Transverse colon (tissue), 4 donors: ENCODE measurements around the gene R3HDM4. TPM values are rescaled to one million over a fixed set of nuclear protein-coding genes. Genes with fewer than 3 reads are reported as not detected.

Experiments
- DNase-seq: peaks from one replicate; pipeline ENCODE4 v3.0.0-alpha.2; 2019
- H3K27ac ChIP-seq, 4 donors: fragments of 200-600 bp; sonication (generic); 2 replicates each; pipeline ENCODE4 v1.5.1; 2016 to 2018; ENCODE audit warnings: inconsistent platforms in 4 of 4
- H3K27me3 ChIP-seq: fragments of 200-600 bp; sonication (generic); 2 replicates; pipeline ENCODE4 v1.5.1; 2017; ENCODE audit warnings: inconsistent platforms
- H3K36me3 ChIP-seq, 4 donors: fragments of 200-600 bp; sonication (generic); 2 replicates each; pipeline ENCODE4 v1.5.1; 2017 to 2019; ENCODE audit warnings: inconsistent platforms in 4 of 4
- H3K4me1 ChIP-seq, 4 donors: fragments of 200-600 bp; sonication (generic); 2 replicates each; pipeline ENCODE4 v1.5.1; 2017 to 2020; ENCODE audit warnings: inconsistent platforms in 4 of 4
- H3K4me3 ChIP-seq, 4 donors: fragments of 200-600 bp; sonication (generic); 1 replicate in 1 of 4; 2 replicates in 3 of 4; pipeline versions ENCODE4 v1.5.1 to v1.6.1; 2017 to 2019; ENCODE audit warnings: inconsistent platforms in 4 of 4
- H3K9me3 ChIP-seq, 2 donors: fragments of 200-600 bp; sonication (generic); 2 replicates each; pipeline ENCODE4 v1.5.1; 2017 to 2019; ENCODE audit warnings: inconsistent platforms in 2 of 2
- CTCF ChIP-seq, 5 experiments: fragments of 200-600 bp in 3 of 5; fragments of 450-650 bp in 2 of 5; sonication (generic) in 3 of 5; IDR thresholded peaks; 1 replicate in 2 of 5; 2 replicates in 3 of 5; pipeline ENCODE4 v1.5.1; 2016 to 2017; ENCODE audit warnings: antibody characterized with exemption in 5 of 5, inconsistent platforms in 3 of 5, mild to moderate bottlenecking in 2 of 5, moderate library complexity in 1 of 5
- EP300 ChIP-seq: sonication (generic); formaldehyde crosslinking; IDR thresholded peaks from one replicate; pipeline ENCODE4 v1.6.1; 2017; ENCODE audit warnings: antibody characterized with exemption, low read depth
- POLR2A ChIP-seq: fragments of 450-650 bp; IDR thresholded peaks from one replicate; pipeline ENCODE4 v1.6.1; 2016; ENCODE audit warnings: antibody characterized with exemption, mild to moderate bottlenecking, moderate library complexity
- POLR2AphosphoS5 ChIP-seq, 3 donors: sonication (generic); formaldehyde crosslinking; IDR thresholded peaks; one replicate each; pipeline ENCODE4 v1.6.1; 2016; ENCODE audit warnings: antibody characterized with exemption in 3 of 3
- WGBS, 2 donors: methylation state at CpG; one replicate each; pipeline ENCODE4 v1.1.5; 2018; ENCODE audit warnings: low coverage in 1 of 2; 5-methylcytosine and 5-hydroxymethylcytosine counted together
- in situ Hi-C, 4 donors: fragments of 200-750 bp; cut with MboI; loops; one replicate each; pipeline versions ENCODE4 v1.15.0 to v1.15.1; 2017; ENCODE audit warnings: low sequenced_read_pairs in 3 of 4, low pct_ligation_motif_present in 1 of 4, low pct_unique_long_range_greater_than_20kb in 1 of 4
- intact Hi-C: fragments of 100-400 bp; cut with DNase I; formaldehyde crosslinking; loops from one replicate; pipeline ENCODE4 v1.15.1; 2023; ENCODE audit warnings: low total_unique reads
- total RNA-seq, 4 donors: library from RNA; depleted of rRNA; stranded (reverse); fragments of >200 nt; gene quantifications; one replicate each; pipeline ENCODE4 v1.1.0, GENCODE V29; 2016

Gene R3HDM4
- total RNA-seq, 4 donors from 2014 or later = 43.8 to 49.4 (median 46.7) TPM

DNA sequence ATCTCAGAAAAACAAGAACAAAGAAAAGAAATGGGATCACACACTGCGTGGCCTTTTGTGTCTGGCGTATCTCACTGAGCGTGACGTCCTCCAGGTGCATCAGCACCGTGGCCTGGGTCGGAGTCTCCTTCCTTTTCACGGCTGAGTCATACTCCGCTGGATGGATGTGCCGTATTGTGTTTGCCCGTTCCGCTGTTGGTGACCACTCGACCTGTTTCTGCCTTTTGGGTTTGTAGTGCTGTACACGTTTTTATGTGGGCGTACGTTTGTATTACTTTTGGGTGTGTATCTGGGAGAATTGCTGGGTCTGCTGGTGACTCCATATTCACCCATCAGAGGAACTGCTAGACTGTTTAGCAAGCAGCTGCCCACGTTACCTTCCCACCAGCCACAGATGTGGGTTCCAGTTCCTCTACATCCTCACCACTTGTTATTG lies 24.3 kb upstream of the R3HDM4 start:
- Histone ChIP-seq H3K27ac (no peak overlapping the region), H3K36me3 (no peaks in the 10 kb centered on the region), H3K27me3 (no peaks in the 10 kb centered on the region), H3K4me1 (peaks cover 36 to 58% (median 44%) of the 10 kb centered on the region in 4 donors), H3K4me3 (no peak overlapping the region), H3K9me3 (no peaks in the 10 kb centered on the region)
- DNase-seq = no peak
- TF ChIP-seq POLR2A = no peak
- no peak for TF ChIP-seq CTCF (IDR thresholded peaks at IDR 0.05)
- TF ChIP-seq POLR2AphosphoS5 (IDR thresholded peaks at IDR 0.05) = no peak
- no peak for TF ChIP-seq EP300
- intact Hi-C loops = no loop called here
- 80 to 81% methylated on average over 1 to 16 of the region's 16 CpGs for WGBS, 2 donors
- in situ Hi-C loops = no loop called here

DNA sequence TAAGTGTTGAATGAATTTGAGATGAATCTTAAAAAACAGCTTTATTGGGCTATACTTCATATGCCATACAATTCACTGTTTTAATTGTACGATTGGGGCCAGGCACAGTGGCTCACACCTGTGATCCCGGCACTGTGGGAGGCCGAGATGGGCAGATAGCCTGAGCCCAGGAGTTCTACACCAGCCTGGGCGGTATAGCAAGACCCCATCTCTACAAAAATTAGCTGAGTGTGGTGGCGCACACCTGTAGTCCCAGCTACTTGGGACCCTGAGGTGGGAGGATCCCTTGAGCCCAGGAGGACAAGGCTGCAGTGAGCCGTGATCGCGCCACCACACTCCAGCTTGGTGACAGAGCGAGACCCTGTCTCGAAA lies 23.1 kb upstream of the R3HDM4 start:
- WGBS, 2 donors = 90 to 92% methylated on average over 2 to 10 of the region's 10 CpGs
- no peaks in the 10 kb centered on the region for H3K36me3 ChIP-seq

GRCh38 chr19:934865-935479 lies 22.0 kb upstream of the R3HDM4 start:
- Histone ChIP-seq H3K27me3 (no peaks in the 10 kb centered on the region), H3K4me1 (peaks cover 22 to 40% (median 33%) of the 10 kb centered on the region in 4 donors), H3K36me3 (no peaks in the 10 kb centered on the region), H3K4me3 (no peak overlapping the region), H3K27ac (peak overlapping the region; percentile 68 to 88 (median 79)), H3K9me3 (no peaks in the 10 kb centered on the region)
- 13 to 20% methylated on average over 2 to 29 of the region's 31 CpGs for WGBS, 2 donors
- in situ Hi-C loops (no loop called here), intact Hi-C loops (no loop called here)
- TF ChIP-seq POLR2AphosphoS5 (IDR thresholded peaks at IDR 0.05) = peak; percentile 76 to 82 (median 79)
- no peak for TF ChIP-seq CTCF (IDR thresholded peaks at IDR 0.05)
- peak; percentile 86 for DNase-seq

More for the DNA sequence above, 23.1 kb upstream of the R3HDM4 start:
- Histone ChIP-seq H3K4me3 (no peak overlapping the region), H3K9me3 (no peaks in the 10 kb centered on the region), H3K27me3 (no peaks in the 10 kb centered on the region), H3K27ac (no peak overlapping the region), H3K4me1 (peaks cover 27 to 50% (median 40%) of the 10 kb centered on the region in 4 donors)
- DNase-seq = no peak
- intact Hi-C loops = no loop called here
- in situ Hi-C loops = no loop called here
- TF ChIP-seq POLR2A = no peak
- no peak for TF ChIP-seq POLR2AphosphoS5 (IDR thresholded peaks at IDR 0.05)
- no peak for TF ChIP-seq EP300
- TF ChIP-seq CTCF (IDR thresholded peaks at IDR 0.05) = no peak

DNA sequence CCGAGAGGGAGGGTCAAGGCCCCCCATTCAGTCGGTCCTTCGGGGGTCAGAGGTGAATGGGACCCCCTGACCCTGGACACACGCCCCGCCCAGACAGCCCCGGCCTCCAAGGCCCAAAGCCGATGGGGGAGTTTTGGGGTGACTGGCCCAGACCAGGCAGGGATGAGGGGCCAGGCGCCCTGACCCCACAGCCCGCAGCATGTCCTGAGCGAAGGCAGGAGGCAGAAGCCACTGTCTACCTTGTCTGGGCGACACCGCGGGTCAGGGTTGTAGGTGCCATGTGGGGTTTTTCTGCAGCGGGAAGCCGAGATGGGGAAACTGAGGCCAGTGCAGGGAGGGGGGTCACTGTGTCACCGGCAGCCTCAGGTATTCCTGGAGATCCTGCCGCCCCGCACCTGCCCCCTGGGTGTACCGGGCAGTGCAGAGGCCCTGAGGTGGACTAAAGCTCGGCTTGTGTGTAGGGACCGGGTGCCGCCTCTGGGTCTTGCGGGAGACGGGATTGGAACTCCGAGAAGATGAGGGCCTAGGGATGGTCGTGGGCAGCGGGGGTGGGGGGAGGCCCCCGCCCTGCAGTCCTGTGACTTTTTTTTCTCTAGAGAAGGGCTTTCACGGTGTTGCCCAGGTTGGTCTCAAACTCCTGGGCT lies 21.3 kb upstream of the R3HDM4 start:
- in situ Hi-C loops = no loop called here
- Histone ChIP-seq H3K27ac (peak overlapping the region; percentile 68 to 88 (median 79)), H3K36me3 (no peaks in the 10 kb centered on the region), H3K4me1 (peaks cover 22 to 39% (median 33%) of the 10 kb centered on the region in 4 donors), H3K9me3 (no peaks in the 10 kb centered on the region), H3K27me3 (no peaks in the 10 kb centered on the region), H3K4me3 (no peak overlapping the region)
- WGBS, 2 donors = 72% methylated on average over 29 of the region's 29 CpGs; no CpG with 5 or more reads in 1 of the 2 donors
- TF ChIP-seq POLR2A (no peak), CTCF (IDR thresholded peaks at IDR 0.05) (no peak), EP300 (no peak), POLR2AphosphoS5 (IDR thresholded peaks at IDR 0.05) (no peak)
- intact Hi-C loops = no loop called here
- DNase-seq = no peak
